HCT116 (cell line): ENCODE results near the gene UPK3A. TPM values are rescaled to one million over a fixed set of nuclear protein-coding genes. Genes with fewer than 3 reads are reported as not detected.

ENCODE experiments used
- ATAC-seq: fragments of 200-7000 bp; cut with Tn5 transposase; 2 replicates; pipeline ENCODE4 v1.9.1; 2020; ENCODE audit warnings: mild to moderate bottlenecking, moderate library complexity
- BruUV-seq: library from RNA; stranded (reverse); fragments of 400-500 nt; replicated peaks from 2 replicates; lab custom pipeline; 2021; lab: Mats Ljungman, UMichigan
- CTCF ChIA-PET: fragments of 300-600 bp; sonication (Branson Sonifier 250); formaldehyde crosslinking; loops from one replicate; lab custom pipeline; 2021; ENCODE audit warnings: antibody characterized with exemption; lab: Charles Lee
- POLR2A ChIA-PET: fragments of 300-600, 350-600 bp; sonication (Branson Sonifier 250); formaldehyde crosslinking; loops from one replicate; lab custom pipeline; 2021; ENCODE audit warnings: antibody characterized with exemption; lab: Charles Lee
- RAD21 ChIA-PET, 2 experiments: fragments of 300-600 bp; sonication (Branson Sonifier 250); formaldehyde crosslinking; loops; one replicate each; lab custom pipeline; 2023; ENCODE audit warnings: low total read pairs in 2 of 2; ENCODE audit not compliant: uncharacterized antibody in 2 of 2, unreplicated experiment in 2 of 2, low non-redundant PET in 1 of 2; lab: Charles Lee
- DNase-seq: peaks from one replicate; pipeline ENCODE4 v3.0.0-alpha.2; 2010; ENCODE audit warnings: low read depth, low spot score
- H2AFZ ChIP-seq: fragments of 200-600 bp; shearing (Covaris generic), sonication (generic); 2 replicates; pipeline ENCODE4 v1.6.1; 2017; ENCODE audit warnings: low read depth, mixed run types, mixed read lengths, antibody characterized with exemption, low read length; ENCODE audit not compliant: poor library complexity, severe bottlenecking
- H3K27ac ChIP-seq: 2 replicates; pipeline ENCODE4 v1.5.1; 2012; ENCODE audit warnings: low read depth, low read length
- H3K27me3 ChIP-seq: fragments of 200-600 bp; sonication (generic); 2 replicates; pipeline ENCODE4 v1.6.1; 2016; ENCODE audit warnings: mixed run types, low read length, mixed read lengths; ENCODE audit not compliant: insufficient read depth
- H3K36me3 ChIP-seq, 2 experiments: fragments of 200-500 bp in 1 of 2; fragments of 200-600 bp in 1 of 2; sonication (Bioruptor generic) in 1 of 2; sonication (generic) in 1 of 2; 2 replicates each; pipeline versions ENCODE4 v1.5.1 to v1.6.1; 2014 to 2016; ENCODE audit warnings: low read length in 2 of 2, inconsistent platforms in 1 of 2, mixed read lengths in 1 of 2, mixed run types in 1 of 2; ENCODE audit not compliant: insufficient read depth in 2 of 2, control insufficient read depth in 1 of 2
- H3K4me1 ChIP-seq, 2 experiments: fragments of 200-600 bp in 1 of 2; sonication (generic) in 1 of 2; 2 replicates each; pipeline versions ENCODE4 v1.5.1 to v1.6.1; 2012 to 2017; ENCODE audit warnings: low read length in 2 of 2, inconsistent platforms in 1 of 2, mild to moderate bottlenecking in 1 of 2, mixed read lengths in 1 of 2, mixed run types in 1 of 2, moderate library complexity in 1 of 2; ENCODE audit not compliant: insufficient read depth in 2 of 2, control insufficient read depth in 1 of 2
- H3K4me2 ChIP-seq: fragments of 200-600 bp; sonication (generic); 2 replicates; pipeline ENCODE4 v1.6.1; 2017; ENCODE audit warnings: mixed run types, low read length, mixed read lengths
- H3K4me3 ChIP-seq, 2 experiments: fragments of 200-600 bp in 1 of 2; sonication (generic) in 1 of 2; replicated peaks in 1 of 2; 2 replicates each; pipeline ENCODE4 v1.5.1; 2011 to 2016; ENCODE audit warnings: low read length in 2 of 2, control low read depth in 1 of 2, low read depth in 1 of 2, mild to moderate bottlenecking in 1 of 2, mixed read lengths in 1 of 2, mixed run types in 1 of 2
- H3K79me2 ChIP-seq: fragments of 200-600 bp; sonication (generic); 2 replicates; pipeline ENCODE4 v1.6.1; 2017; ENCODE audit warnings: mild to moderate bottlenecking, mixed run types, low read length, moderate library complexity, mixed read lengths; ENCODE audit not compliant: insufficient read depth
- H3K9ac ChIP-seq: fragments of 200-600 bp; sonication (generic); 2 replicates; pipeline ENCODE4 v1.6.1; 2016; ENCODE audit warnings: low read length, mixed read lengths
- H3K9me2 ChIP-seq: fragments of 200-600 bp; sonication (generic), shearing (Covaris generic); 2 replicates; pipeline ENCODE4 v1.6.1; 2017; ENCODE audit warnings: mixed run types, mild to moderate bottlenecking, moderate library complexity; ENCODE audit not compliant: insufficient read depth
- H3K9me3 ChIP-seq, 2 experiments: fragments of 200-500 bp in 1 of 2; fragments of 200-600 bp in 1 of 2; sonication (Bioruptor generic) in 1 of 2; sonication (generic) in 1 of 2; 2 replicates each; pipeline ENCODE4 v1.6.1; 2014 to 2017; ENCODE audit warnings: low read length in 2 of 2, mixed read lengths in 2 of 2, inconsistent platforms in 1 of 2, low read depth in 1 of 2, mild to moderate bottlenecking in 1 of 2, mixed run types in 1 of 2, moderate library complexity in 1 of 2; ENCODE audit not compliant: control insufficient read depth in 1 of 2, insufficient read depth in 1 of 2
- H4K20me1 ChIP-seq: fragments of 200-600 bp; sonication (generic), shearing (Covaris generic); 2 replicates; pipeline ENCODE4 v1.6.1; 2017; ENCODE audit warnings: mixed run types, mild to moderate bottlenecking, moderate library complexity; ENCODE audit not compliant: insufficient read depth
- ATF3 ChIP-seq: IDR thresholded peaks from 2 replicates; pipeline ENCODE4 v1.6.1; 2012
- CBX3 ChIP-seq: IDR thresholded peaks from 2 replicates; pipeline ENCODE4 v1.6.1; 2012; ENCODE audit warnings: low read depth
- CEBPB ChIP-seq: IDR thresholded peaks from 2 replicates; pipeline ENCODE4 v1.6.1; 2012; ENCODE audit warnings: low read depth
- CTCF ChIP-seq, 3 experiments: fragments of 200-600 bp in 1 of 3; sonication (generic) in 1 of 3; IDR thresholded peaks in 2 of 3; conservative IDR thresholded peaks in 1 of 3; 2 replicates each; pipeline ENCODE4 v1.5.1; 2012 to 2017; ENCODE audit warnings: low read depth in 2 of 3, low read length in 2 of 3, antibody characterized with exemption in 1 of 3, borderline replicate concordance in 1 of 3, control low read depth in 1 of 3, mild to moderate bottlenecking in 1 of 3, mixed read lengths in 1 of 3, mixed run types in 1 of 3, moderate library complexity in 1 of 3; ENCODE audit not compliant: insufficient read depth in 1 of 3
- EGR1 ChIP-seq: IDR thresholded peaks from 2 replicates; pipeline ENCODE4 v1.6.1; 2012; ENCODE audit warnings: low read depth
- ELF1 ChIP-seq: IDR thresholded peaks from 2 replicates; pipeline ENCODE4 v1.6.1; 2012; ENCODE audit warnings: low read depth, borderline replicate concordance
- EZH2 ChIP-seq: fragments of 200-600 bp; sonication (generic); IDR thresholded peaks from 2 replicates; pipeline ENCODE4 v1.6.1; 2017; ENCODE audit warnings: antibody characterized with exemption, mixed run types
- EZH2phosphoT487 ChIP-seq: fragments of 200-600 bp; IDR thresholded peaks from 2 replicates; pipeline ENCODE4 v1.6.1; 2018; ENCODE audit warnings: antibody characterized with exemption, borderline replicate concordance
- FOSL1 ChIP-seq: IDR thresholded peaks from 2 replicates; pipeline ENCODE4 v1.6.1; 2012; ENCODE audit warnings: low read depth
- JUND ChIP-seq: IDR thresholded peaks from 2 replicates; pipeline ENCODE4 v1.6.1; 2012
- MAX ChIP-seq: IDR thresholded peaks from 2 replicates; pipeline ENCODE4 v1.6.1; 2012
- POLR2A ChIP-seq: IDR thresholded peaks from 2 replicates; pipeline ENCODE4 v1.7.0; 2011; ENCODE audit warnings: borderline replicate concordance; ENCODE audit not compliant: insufficient read depth, insufficient read length; ENCODE audit errors: extremely low read depth
- POLR2AphosphoS5 ChIP-seq: IDR thresholded peaks from 2 replicates; pipeline ENCODE4 v1.6.1; 2011; ENCODE audit warnings: mild to moderate bottlenecking, low read depth, low read length, moderate library complexity
- RAD21 ChIP-seq: IDR thresholded peaks from 2 replicates; pipeline ENCODE4 v1.6.1; 2012; ENCODE audit warnings: low read depth, mild to moderate bottlenecking
- SIN3A ChIP-seq: IDR thresholded peaks from 2 replicates; pipeline ENCODE4 v1.6.1; 2012; ENCODE audit warnings: low read depth
- SP1 ChIP-seq: IDR thresholded peaks from 2 replicates; pipeline ENCODE4 v1.6.1; 2012; ENCODE audit warnings: low read depth
- SRF ChIP-seq: IDR thresholded peaks from 2 replicates; pipeline ENCODE4 v1.6.1; 2012; ENCODE audit warnings: low read depth
- TCF7L2 ChIP-seq: IDR thresholded peaks from 2 replicates; pipeline ENCODE4 v1.7.0; 2011; ENCODE audit warnings: borderline replicate concordance, inconsistent platforms; ENCODE audit not compliant: insufficient read depth, insufficient read length; ENCODE audit errors: extremely low read depth
- YY1 ChIP-seq: IDR thresholded peaks from 2 replicates; pipeline ENCODE4 v1.6.1; 2011; ENCODE audit warnings: low read length, low read depth, moderate library complexity, mild to moderate bottlenecking; ENCODE audit not compliant: insufficient replicate concordance; ENCODE audit errors: extremely low read depth
- ZBTB33 ChIP-seq: IDR thresholded peaks from 2 replicates; pipeline ENCODE4 v1.6.1; 2011; ENCODE audit warnings: mild to moderate bottlenecking, low read length, moderate library complexity; ENCODE audit not compliant: insufficient replicate concordance; ENCODE audit errors: extremely low read depth
- ZFX ChIP-seq: fragments of 450-650 bp; IDR thresholded peaks from 2 replicates; pipeline ENCODE4 v1.6.1; 2017
- ZNF274 ChIP-seq: fragments of 200-500 bp; sonication (Bioruptor generic); IDR thresholded peaks from 2 replicates; pipeline ENCODE4 v1.6.1; 2014; ENCODE audit warnings: mild to moderate bottlenecking, low read depth, low read length, inconsistent platforms
- intact Hi-C: fragments of 100-400 bp; cut with micrococcal nuclease; formaldehyde crosslinking; loops from 2 replicates; pipeline ENCODE4 v1.10.0; 2022
- total RNA-seq: library from RNA; stranded (reverse); gene quantifications from one replicate; pipeline ENCODE4 v1.2.1, GENCODE V29; 2021; ENCODE audit not compliant: unreplicated experiment

The UPK3A gene
- total RNA-seq, 1 experiment from 2014 or later, result not detected

- RAD21 ChIA-PET, result interaction anchor here in 1 of 2 experiments (1.0 kb wide), 1 partner anchor 166 kb away, joined by 3 read pairs; no protein-coding TSS in a partner anchor
- TF ChIP-seq ZBTB33 (no peak), EZH2phosphoT487 (no peak), FOSL1 (no peak), POLR2AphosphoS5 (peak; percentile 29; the same call in 1 of the 2 replicates), ATF3 (no peak), CEBPB (no peak), EZH2 (no peak), JUND (no peak), RAD21 (peak; percentile 89), YY1 (no peak), SP1 (no peak), POLR2A (no peak), SIN3A (no peak), SRF (no peak), EGR1 (peak; percentile 73), ZFX (no peak), TCF7L2 (no peak), ZNF274 (no peak), CBX3 (no peak), ELF1 (no peak), MAX (no peak), CTCF (IDR thresholded peaks at IDR 0.05 in 2 of 3, conservative IDR thresholded peaks at IDR 0.05 in 1 of 3; ENCODE audit: borderline replicate concordance in 1 of 3, insufficient read depth in 1 of 3, low read depth in 2 of 3, low read length in 2 of 3) (peak; percentile 78 to 82 (median 79); a peak in 5 of 6 replicates)
Observed at GRCh38 chr22:45268958-45269844, 15.5 kb upstream of the UPK3A start.

More at GRCh38 chr22:45268958-45269844, 15.5 kb upstream of the UPK3A start:
- H4K20me1 ChIP-seq, result no peaks in the 10 kb centered on the region
- no peaks in the 10 kb centered on the region for H3K27me3 ChIP-seq
- H3K36me3 ChIP-seq, result no peaks in the 10 kb centered on the region
- H2AFZ ChIP-seq, result peak overlapping the region; percentile 100
- no peaks in the 10 kb centered on the region for H3K79me2 ChIP-seq
- H3K4me2 ChIP-seq, result peak overlapping the region; percentile 99
- peak overlapping the region; percentile 55 to 72 for H3K4me3 ChIP-seq
- H3K9me2 ChIP-seq, result no peaks in the 10 kb centered on the region
- peak overlapping the region; percentile 52 for H3K9ac ChIP-seq
- H3K4me1 ChIP-seq, result peaks cover 6 to 13% of the 10 kb centered on the region in 2 experiments
- ATAC-seq, result peak; percentile 87
- BruUV-seq, result no TSS peak
- POLR2A ChIA-PET, result no interaction called here
- no peak for DNase-seq
- H3K9me3 ChIP-seq, result no peaks in the 10 kb centered on the region
- CTCF ChIA-PET, result interaction anchor here (1.0 kb wide), 1 partner anchor 168 kb away, joined by 3 read pairs; no protein-coding TSS in a partner anchor
- intact Hi-C loops, result loop anchor here (1.0 kb wide), 2 partner anchors 166 to 284 kb away; no protein-coding TSS in a partner anchor
- H3K27ac ChIP-seq, result no peak overlapping the region; the same call in 1 of the 2 replicates
